Cardiac fibroblast (primary cell): ENCODE measurements around the gene MANEAL.
A peak's percentile ranks its signal among the peaks of the same experiment; 100 is the strongest.

Experiments used
- DNase-seq, 2 donors: peaks; one replicate each; pipeline versions ENCODE4 v3.0.0 to v3.0.0-alpha.2; 2010; ENCODE audit warnings: low read depth in 2 of 2
- H3K4me3 ChIP-seq, 2 donors: replicated peaks in 1 of 2; 1 replicate in 1 of 2; 2 replicates in 1 of 2; pipeline ENCODE4 v1.5.1; 2011; ENCODE audit warnings: low read depth in 2 of 2, low read length in 2 of 2, mild to moderate bottlenecking in 2 of 2, moderate library complexity in 1 of 2
- CTCF ChIP-seq: IDR thresholded peaks from one replicate; pipeline ENCODE4 v1.5.1; 2011; ENCODE audit warnings: low read depth, mild to moderate bottlenecking, low read length, inconsistent platforms

The MANEAL gene

GRCh38 chr1:37807220-37807554 lies 13.5 kb downstream of the MANEAL start:
- H3K4me3 ChIP-seq: peak overlapping the region; percentile 75 to 87
- TF ChIP-seq CTCF: no peak
- DNase-seq: no peak

- peak; percentile 94 for DNase-seq
- H3K4me3 ChIP-seq: peak within 1 kb of the TSS; percentile 75 to 87
- TF ChIP-seq CTCF: no peak
Observed at GRCh38 chr1:37807555-37808368, 14.1 kb downstream of the MANEAL start, which contains the start of the genes C1orf122 and YRDC. TSS of gene C1orf122 (plus strand) at chr1:37807790. CDS start at chr1:37808405, 615 bp downstream. TSS of gene YRDC (minus strand) at chr1:37808208. CDS start at chr1:37808180, 28 bp downstream.

- peak overlapping the region; percentile 64 to 87 for H3K4me3 ChIP-seq
- peak; percentile 81 to 85 for DNase-seq
- TF ChIP-seq CTCF: no peak
Observed at GRCh38 chr1:37808369-37809319, 15.0 kb downstream of the MANEAL start.

GRCh38 chr1:37809942-37810341 lies 16.3 kb downstream of the MANEAL start:
- peak; percentile 60 to 62 for DNase-seq
- no peak overlapping the region for H3K4me3 ChIP-seq
- TF ChIP-seq CTCF: no peak

GRCh38 chr1:37811027-37811655 lies 17.5 kb downstream of the MANEAL start:
- no peak overlapping the region for H3K4me3 ChIP-seq
- TF ChIP-seq CTCF: peak; percentile 97
- peak; percentile 87 to 89 for DNase-seq

GRCh38 chr1:37813529-37814145 lies 20.0 kb downstream of the MANEAL start:
- no peak for TF ChIP-seq CTCF
- DNase-seq: no peak
- no peak overlapping the region for H3K4me3 ChIP-seq
